Colonic mucosa (tissue), 4 donors: Measurements from ENCODE around the gene CST1. TPM values are rescaled to one million over a fixed set of nuclear protein-coding genes. Genes with fewer than 3 reads are reported as not detected.
"Not testable (repeated sequence)": the region's sequence is repeated elsewhere in the genome, so short reads cannot be mapped to it uniquely, and the experiment has no call there.

Source experiments
- DNase-seq: peaks from one replicate; pipeline ENCODE4 v3.0.0-alpha.2; 2020
- H3K27ac ChIP-seq: fragments of 200-600 bp; one replicate; pipeline ENCODE4 v1.8.0; 2021
- H3K27me3 ChIP-seq: fragments of 200-600 bp; one replicate; pipeline ENCODE4 v1.8.0; 2021
- H3K36me3 ChIP-seq: fragments of 200-600 bp; one replicate; pipeline ENCODE4 v1.8.0; 2021
- H3K4me1 ChIP-seq: fragments of 200-600 bp; one replicate; pipeline ENCODE4 v1.8.0; 2021; ENCODE audit warnings: mild to moderate bottlenecking
- H3K4me3 ChIP-seq: fragments of 200-600 bp; one replicate; pipeline ENCODE4 v1.8.0; 2021
- H3K9ac ChIP-seq, 2 donors: one replicate each; pipeline ENCODE4 v1.7.0; 2013; ENCODE audit warnings: control low read depth in 2 of 2, low read depth in 2 of 2, low read length in 2 of 2
- H3K9me3 ChIP-seq: fragments of 200-600 bp; one replicate; pipeline ENCODE4 v1.8.0; 2021
- intact Hi-C: fragments of 100-400 bp; cut with DNase I; formaldehyde crosslinking; loops from one replicate; pipeline ENCODE4 v1.14.1; 2022
- total RNA-seq, 2 donors: library from RNA; stranded (reverse); fragmentation: NEBNext Ultra II Directional in 1 of 2; extraction: Animal tissue kit (Norgen Biotek cat#: 25700) in 1 of 2; gene quantifications; one replicate each; pipeline ENCODE4 v1.2.1, GENCODE V29; 2021
- TF ChIP-seq, protein P1 (sequence below): fragments of 200-600 bp; IDR thresholded peaks from one replicate; pipeline ENCODE4 v1.8.0; 2022; ENCODE audit warnings: antibody characterized with exemption, mild to moderate bottlenecking
- donor health status: healthy.
- donor health status: DM: no; HTN: no; CAD: no.
- donor health status: DM: no; HTN: no; CAD: no.

CST1 gene
- total RNA-seq, 2 donors from 2014 or later = not detected

DNA sequence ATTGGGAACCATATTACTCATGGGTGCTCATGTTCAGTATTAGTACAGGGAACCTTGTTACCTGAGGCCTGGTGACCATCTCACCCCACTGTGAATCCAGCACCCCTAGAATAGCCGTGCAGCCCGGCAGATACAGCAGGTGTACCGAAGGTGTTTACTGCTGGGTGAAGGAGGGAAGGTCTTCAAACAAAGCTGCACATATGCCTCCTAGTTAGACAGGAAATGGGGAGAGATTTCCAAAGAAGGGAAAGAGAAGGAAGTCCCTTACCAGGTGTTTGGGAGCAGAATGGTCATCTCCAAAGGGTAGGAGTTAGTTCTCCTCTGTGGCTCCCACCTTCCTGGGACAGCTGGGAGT is 2.4 kb upstream of the CST1 start:
- TF ChIP-seq, protein P1, sequence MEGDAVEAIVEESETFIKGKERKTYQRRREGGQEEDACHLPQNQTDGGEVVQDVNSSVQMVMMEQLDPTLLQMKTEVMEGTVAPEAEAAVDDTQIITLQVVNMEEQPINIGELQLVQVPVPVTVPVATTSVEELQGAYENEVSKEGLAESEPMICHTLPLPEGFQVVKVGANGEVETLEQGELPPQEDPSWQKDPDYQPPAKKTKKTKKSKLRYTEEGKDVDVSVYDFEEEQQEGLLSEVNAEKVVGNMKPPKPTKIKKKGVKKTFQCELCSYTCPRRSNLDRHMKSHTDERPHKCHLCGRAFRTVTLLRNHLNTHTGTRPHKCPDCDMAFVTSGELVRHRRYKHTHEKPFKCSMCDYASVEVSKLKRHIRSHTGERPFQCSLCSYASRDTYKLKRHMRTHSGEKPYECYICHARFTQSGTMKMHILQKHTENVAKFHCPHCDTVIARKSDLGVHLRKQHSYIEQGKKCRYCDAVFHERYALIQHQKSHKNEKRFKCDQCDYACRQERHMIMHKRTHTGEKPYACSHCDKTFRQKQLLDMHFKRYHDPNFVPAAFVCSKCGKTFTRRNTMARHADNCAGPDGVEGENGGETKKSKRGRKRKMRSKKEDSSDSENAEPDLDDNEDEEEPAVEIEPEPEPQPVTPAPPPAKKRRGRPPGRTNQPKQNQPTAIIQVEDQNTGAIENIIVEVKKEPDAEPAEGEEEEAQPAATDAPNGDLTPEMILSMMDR = no peak
- H3K4me3 ChIP-seq = no peak overlapping the region
- no peaks in the 10 kb centered on the region for H3K27me3 ChIP-seq
- DNase-seq = no peak
- intact Hi-C loops = no loop called here
- H3K9ac ChIP-seq = no peak overlapping the region
- no peaks in the 10 kb centered on the region for H3K4me1 ChIP-seq
- no peaks in the 10 kb centered on the region for H3K36me3 ChIP-seq
- no peak overlapping the region for H3K27ac ChIP-seq
- H3K9me3 ChIP-seq = no peaks in the 10 kb centered on the region

DNA sequence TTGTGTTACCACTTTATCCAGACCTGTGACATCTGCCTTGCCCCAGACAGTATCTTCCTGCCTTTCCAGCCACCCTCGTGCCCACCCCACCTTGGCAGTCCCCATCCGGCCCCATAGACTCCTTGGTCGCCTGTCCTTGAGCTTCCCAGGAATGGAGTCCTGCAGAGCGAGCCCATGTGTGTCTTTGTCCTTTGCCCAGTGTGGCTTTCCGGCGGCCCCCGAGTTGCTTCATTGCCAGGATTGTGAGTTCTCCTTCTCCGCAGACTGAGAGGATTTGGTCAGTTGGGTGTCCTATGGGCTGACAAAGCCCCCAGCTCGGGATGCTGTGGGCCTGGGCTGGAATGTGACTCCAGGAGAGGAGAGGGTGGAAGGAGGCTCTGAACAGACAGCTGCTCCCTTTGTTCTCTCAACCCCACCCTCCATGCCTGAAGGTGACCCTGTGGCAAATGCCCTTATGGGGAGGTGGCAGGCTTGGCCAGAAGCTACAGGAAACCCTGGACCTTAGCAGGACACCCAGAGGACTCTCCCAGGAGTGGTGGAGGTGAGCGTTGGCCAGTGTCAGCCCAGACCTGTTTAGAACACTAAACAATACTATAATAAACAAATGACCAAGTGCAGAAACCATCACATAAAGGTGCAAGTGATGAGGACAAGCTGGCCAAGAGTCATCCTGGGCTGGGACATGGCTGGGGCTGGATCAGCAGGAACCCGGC is 1.9 kb upstream of the CST1 start:
- intact Hi-C loops = no loop called here
- Histone ChIP-seq H3K4me1 (no peaks in the 10 kb centered on the region), H3K36me3 (no peaks in the 10 kb centered on the region), H3K9ac (no peak overlapping the region), H3K9me3 (no peaks in the 10 kb centered on the region), H3K27me3 (no peaks in the 10 kb centered on the region), H3K27ac (no peak overlapping the region), H3K4me3 (no peak overlapping the region)
- TF ChIP-seq, protein P1 = no peak
- DNase-seq = no peak

DNA sequence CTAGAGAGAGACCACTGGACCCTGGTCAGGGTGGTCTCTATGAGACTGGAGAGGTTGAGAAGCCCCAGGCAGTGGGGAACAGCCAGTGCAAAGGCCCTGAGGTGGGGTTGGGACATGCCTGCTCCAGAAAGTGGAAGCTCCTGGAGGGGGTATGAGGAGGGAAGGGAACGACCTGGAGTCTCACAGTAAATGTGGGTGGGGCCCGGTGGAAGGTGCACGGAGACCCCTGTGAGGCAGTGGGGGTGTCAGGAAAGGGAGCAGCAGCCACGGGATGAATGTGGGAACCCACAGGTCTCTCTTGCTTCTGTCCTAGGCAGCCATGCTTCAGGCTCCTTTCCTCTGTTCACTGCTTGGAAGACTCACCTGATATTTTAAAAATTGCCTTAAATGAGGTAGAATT is 1.3 kb upstream of the CST1 start:
- TF ChIP-seq, protein P1 = no peak
- H3K9ac ChIP-seq = no peak overlapping the region
- intact Hi-C loops = no loop called here
- H3K9me3 ChIP-seq = no peaks in the 10 kb centered on the region
- H3K4me3 ChIP-seq = no peak overlapping the region
- H3K27ac ChIP-seq = no peak overlapping the region
- no peaks in the 10 kb centered on the region for H3K27me3 ChIP-seq
- no peaks in the 10 kb centered on the region for H3K4me1 ChIP-seq
- DNase-seq = no peak
- H3K36me3 ChIP-seq = no peaks in the 10 kb centered on the region

DNA sequence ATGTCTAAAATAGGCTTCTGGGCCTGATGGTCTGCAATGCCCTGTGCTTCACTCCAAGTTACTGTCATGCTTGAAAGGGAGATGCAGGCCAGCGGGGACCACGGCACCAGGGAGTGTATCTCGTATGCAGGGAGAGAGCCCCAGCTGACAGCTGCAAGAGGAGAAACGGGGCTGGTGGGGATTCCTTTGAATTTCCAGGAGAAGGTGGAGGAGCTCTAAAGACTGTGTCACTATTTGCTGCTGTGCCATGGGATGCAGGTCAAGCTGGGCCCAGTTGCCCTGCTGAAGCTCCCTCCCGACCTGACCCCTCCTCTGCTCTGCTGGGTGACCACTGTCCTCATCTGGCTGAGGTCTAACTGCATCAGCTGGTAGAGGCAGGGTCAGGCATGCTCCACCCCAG is 989 bp downstream of the CST1 start:
- Histone ChIP-seq H3K27me3 (no peaks in the 10 kb centered on the region), H3K27ac (no peak overlapping the region), H3K36me3 (no peaks in the 10 kb centered on the region), H3K4me1 (no peaks in the 10 kb centered on the region), H3K4me3 (no peak overlapping the region), H3K9me3 (no peaks in the 10 kb centered on the region), H3K9ac (no peak overlapping the region)
- intact Hi-C loops = no loop called here
- TF ChIP-seq, protein P1 = no peak
- no peak for DNase-seq

DNA sequence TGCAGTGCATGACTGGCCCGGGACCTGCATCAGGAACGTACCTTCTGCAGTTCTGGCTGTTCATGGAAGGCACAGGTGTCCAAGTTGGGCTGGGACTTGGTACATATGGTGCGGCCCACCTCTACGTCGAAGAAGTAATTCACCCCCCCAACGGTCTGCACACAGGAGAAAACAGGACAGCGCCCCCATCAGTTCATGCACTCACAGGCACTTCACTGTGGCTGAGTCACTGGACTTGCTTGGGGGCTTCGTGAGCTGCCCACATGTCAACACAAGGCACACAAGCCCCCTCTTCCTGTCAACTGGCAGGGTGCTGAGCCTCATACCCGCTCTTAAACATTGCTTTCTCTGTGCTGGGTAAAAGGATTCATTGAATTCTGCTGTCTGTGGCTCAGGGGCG is 1.8 kb downstream of the CST1 start:
- H3K4me1 ChIP-seq, H3K9me3 ChIP-seq, DNase-seq, H3K4me3 ChIP-seq, intact Hi-C loops, H3K27ac ChIP-seq, H3K27me3 ChIP-seq, H3K36me3 ChIP-seq, H3K9ac ChIP-seq: not testable (repeated sequence)

DNA sequence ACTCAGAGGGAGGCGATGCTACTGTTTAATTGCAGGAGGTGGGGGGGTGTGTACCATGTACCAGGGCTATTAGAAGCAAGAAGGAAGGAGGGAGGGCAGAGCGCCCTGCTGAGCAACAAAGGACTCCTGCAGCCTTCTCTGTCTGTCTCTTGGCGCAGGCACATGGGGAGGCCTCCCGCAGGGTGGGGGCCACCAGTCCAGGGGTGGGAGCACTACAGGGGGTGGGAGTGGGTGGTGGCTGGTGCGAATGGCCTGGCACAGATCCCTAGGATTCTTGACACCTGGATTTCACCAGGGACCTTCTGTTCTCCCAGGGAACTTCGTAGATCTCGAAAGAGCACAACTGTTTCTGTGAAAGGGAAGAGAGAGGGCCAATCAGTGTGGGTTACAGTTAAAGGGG is 3.2 kb downstream of the CST1 start:
- intact Hi-C loops, H3K9ac ChIP-seq, H3K4me1 ChIP-seq, H3K4me3 ChIP-seq, H3K27me3 ChIP-seq, H3K9me3 ChIP-seq, H3K27ac ChIP-seq, H3K36me3 ChIP-seq, DNase-seq: not testable (repeated sequence)

DNA sequence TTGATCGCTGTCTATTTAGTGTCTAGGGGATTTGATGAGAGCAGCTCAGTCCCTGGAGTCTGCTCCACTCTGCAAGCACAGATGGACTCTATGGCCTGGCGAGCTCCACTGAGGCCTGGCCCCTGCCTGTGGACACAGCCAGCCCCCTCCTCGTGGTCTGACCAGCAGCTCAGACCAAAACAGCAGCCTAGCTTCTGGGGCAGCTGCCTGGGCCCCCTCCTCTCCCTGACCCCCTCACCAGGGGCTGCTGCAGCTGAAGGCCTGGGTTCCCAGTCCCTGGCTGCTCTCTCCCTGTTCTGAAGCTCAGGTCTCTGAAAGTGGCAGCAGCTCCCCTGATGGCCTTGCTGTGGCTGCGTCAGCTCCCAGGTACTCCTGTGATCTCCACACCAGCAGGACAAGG is 3.6 kb downstream of the CST1 start:
- DNase-seq, H3K4me3 ChIP-seq, intact Hi-C loops, H3K27ac ChIP-seq, H3K9ac ChIP-seq, H3K36me3 ChIP-seq, H3K4me1 ChIP-seq, H3K27me3 ChIP-seq, H3K9me3 ChIP-seq: not testable (repeated sequence)
